OCI-LY3 (cell line): ENCODE measurements around the gene PTBP3.
"Not testable (repeated sequence)": the region's sequence is repeated elsewhere in the genome, so short reads cannot be mapped to it uniquely, and the experiment has no call there.

Experiments
- EZH2phosphoT487 ChIP-seq: fragments of 200-600 bp; shearing (Covaris generic); IDR thresholded peaks from 2 replicates; pipeline ENCODE4 v1.6.1; 2018; ENCODE audit warnings: antibody characterized with exemption, mixed run types, low read depth
- TF ChIP-seq, protein P1 (sequence below): fragments of 200-600, 300-600 bp; sonication (generic); IDR thresholded peaks from 2 replicates; pipeline ENCODE4 v1.5.1; 2014; ENCODE audit warnings: antibody characterized with exemption, low read length, low read depth

DNA sequence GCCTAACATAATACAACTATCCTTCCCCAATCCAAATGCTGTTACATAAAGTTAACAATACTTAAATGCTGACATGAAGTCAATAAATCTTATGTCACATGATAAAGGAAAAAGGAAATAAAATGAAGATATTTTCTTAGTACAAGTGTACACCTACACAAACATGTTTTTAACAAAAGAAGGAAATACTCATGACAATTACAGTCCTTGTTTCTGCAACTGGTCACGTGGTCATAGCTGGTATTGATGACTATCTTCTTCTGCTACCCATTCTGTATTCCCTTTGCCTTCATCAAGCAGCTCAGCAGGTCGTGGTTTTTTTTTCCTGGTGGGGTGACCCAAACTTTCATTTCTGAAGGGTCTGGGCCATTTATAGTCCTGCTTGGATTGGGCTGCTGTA, 40.2 kb upstream of the PTBP3 start:
- TF ChIP-seq, protein P1, sequence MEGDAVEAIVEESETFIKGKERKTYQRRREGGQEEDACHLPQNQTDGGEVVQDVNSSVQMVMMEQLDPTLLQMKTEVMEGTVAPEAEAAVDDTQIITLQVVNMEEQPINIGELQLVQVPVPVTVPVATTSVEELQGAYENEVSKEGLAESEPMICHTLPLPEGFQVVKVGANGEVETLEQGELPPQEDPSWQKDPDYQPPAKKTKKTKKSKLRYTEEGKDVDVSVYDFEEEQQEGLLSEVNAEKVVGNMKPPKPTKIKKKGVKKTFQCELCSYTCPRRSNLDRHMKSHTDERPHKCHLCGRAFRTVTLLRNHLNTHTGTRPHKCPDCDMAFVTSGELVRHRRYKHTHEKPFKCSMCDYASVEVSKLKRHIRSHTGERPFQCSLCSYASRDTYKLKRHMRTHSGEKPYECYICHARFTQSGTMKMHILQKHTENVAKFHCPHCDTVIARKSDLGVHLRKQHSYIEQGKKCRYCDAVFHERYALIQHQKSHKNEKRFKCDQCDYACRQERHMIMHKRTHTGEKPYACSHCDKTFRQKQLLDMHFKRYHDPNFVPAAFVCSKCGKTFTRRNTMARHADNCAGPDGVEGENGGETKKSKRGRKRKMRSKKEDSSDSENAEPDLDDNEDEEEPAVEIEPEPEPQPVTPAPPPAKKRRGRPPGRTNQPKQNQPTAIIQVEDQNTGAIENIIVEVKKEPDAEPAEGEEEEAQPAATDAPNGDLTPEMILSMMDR: not testable (repeated sequence)
- not testable (repeated sequence) for TF ChIP-seq EZH2phosphoT487
